Activated CD8-positive, alpha-beta T cell treated with anti-CD3 and anti-CD28 coated beads for 36 hours (primary cell): ENCODE results near the gene CNOT4. TPM values are rescaled to one million over a fixed set of nuclear protein-coding genes. Genes with fewer than 3 reads are reported as not detected.

ENCODE experiments used
- ATAC-seq: fragments of 200-7000 bp; cut with Tn5 transposase; one replicate; pipeline ENCODE4 v1.10.0; 2021; ENCODE audit warnings: mild to moderate bottlenecking, moderate library complexity
- CTCF ChIA-PET: fragments of 350-600 bp; sonication (Branson Sonifier 250); formaldehyde crosslinking; loops from one replicate; lab custom pipeline; 2021; ENCODE audit warnings: antibody characterized with exemption; lab: Charles Lee
- POLR2A ChIA-PET: fragments of 350-600 bp; sonication (Branson Sonifier 250); formaldehyde crosslinking; loops from one replicate; lab custom pipeline; 2021; ENCODE audit warnings: antibody characterized with exemption; lab: Charles Lee
- DNase-seq: peaks from one replicate; pipeline ENCODE4 v3.0.0-alpha.2; 2020
- H3K27ac Mint-ChIP-seq: one replicate; pipeline ENCODE4 v1.8.0; 2021; ENCODE audit warnings: mild to moderate bottlenecking, mixed read lengths
- H3K27me3 Mint-ChIP-seq: one replicate; pipeline ENCODE4 v1.8.0; 2021; ENCODE audit warnings: mixed read lengths
- H3K36me3 Mint-ChIP-seq: one replicate; pipeline ENCODE4 v1.8.0; 2021; ENCODE audit warnings: low read depth, mixed read lengths
- H3K4me1 Mint-ChIP-seq: one replicate; pipeline ENCODE4 v1.8.0; 2021; ENCODE audit warnings: low read depth, mixed read lengths
- H3K4me3 Mint-ChIP-seq: one replicate; pipeline ENCODE4 v1.8.0; 2021; ENCODE audit warnings: mild to moderate bottlenecking, moderate library complexity, mixed read lengths
- H3K9me3 Mint-ChIP-seq: one replicate; pipeline ENCODE4 v1.8.0; 2021; ENCODE audit warnings: mixed read lengths
- intact Hi-C: fragments of 100-400 bp; cut with micrococcal nuclease; formaldehyde crosslinking; loops from one replicate; pipeline ENCODE4 v1.10.0; 2022
- total RNA-seq, 2 experiments: library from RNA; stranded (reverse); gene quantifications; one replicate each; pipeline ENCODE4 v1.2.3, GENCODE V29; 2021
- TF ChIP-seq, protein P1 (sequence below): fragments of 200-600 bp; IDR thresholded peaks from one replicate; pipeline ENCODE4 v1.8.0; 2022; ENCODE audit warnings: antibody characterized with exemption, mild to moderate bottlenecking

The CNOT4 gene
- total RNA-seq, 2 experiments from 2014 or later = 22.0 to 23.6 TPM

DNA sequence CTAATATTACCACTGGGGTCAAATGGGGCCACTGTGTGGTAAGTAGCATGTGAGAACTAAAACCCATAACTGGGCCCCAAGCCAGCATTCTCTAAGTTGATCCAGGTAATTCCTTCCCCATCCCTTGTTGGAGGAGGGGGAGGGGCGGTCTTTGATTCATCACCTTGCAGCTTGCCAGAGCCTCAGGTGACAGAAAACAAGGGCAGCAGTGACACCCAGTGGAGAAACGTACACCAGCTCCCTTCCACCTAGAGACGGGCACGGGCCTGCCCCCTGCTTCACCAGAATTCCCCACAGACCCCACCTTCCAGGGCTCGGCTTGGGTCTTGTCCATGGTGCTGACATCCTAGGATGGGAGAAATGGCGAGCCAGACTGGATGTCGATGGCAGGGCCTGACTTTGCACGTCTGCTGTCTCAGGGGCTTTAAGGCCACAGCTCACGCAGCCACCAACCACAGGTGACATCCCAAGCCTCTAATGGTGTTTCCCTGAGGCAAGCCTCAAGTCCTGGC is 174.2 kb downstream of the CNOT4 start:
- Mint-ChIP-seq H3K9me3 (peaks cover 2% of the 10 kb centered on the region), H3K27ac (no peak overlapping the region), H3K4me3 (no peak overlapping the region), H3K27me3 (no peaks in the 10 kb centered on the region), H3K4me1 (peaks cover 3% of the 10 kb centered on the region), H3K36me3 (peaks cover 1% of the 10 kb centered on the region)
- ChIA-PET CTCF (interaction anchor here (0.6 to 3.5 kb wide), 14 partner anchors 9 to 79 kb away, joined by 3 to 62 read pairs (median 4); no protein-coding TSS in a partner anchor), POLR2A (interaction anchor here (0.9 to 1.5 kb wide), 2 partner anchors 50 to 61 kb away, joined by 3 to 5 read pairs; no protein-coding TSS in a partner anchor)
- peak; percentile 63 for ATAC-seq
- intact Hi-C loops = loop anchor here (5.0 kb wide), 1 partner anchor 53 kb away; no protein-coding TSS in a partner anchor
- peak; percentile 69 for DNase-seq
- TF ChIP-seq, protein P1, sequence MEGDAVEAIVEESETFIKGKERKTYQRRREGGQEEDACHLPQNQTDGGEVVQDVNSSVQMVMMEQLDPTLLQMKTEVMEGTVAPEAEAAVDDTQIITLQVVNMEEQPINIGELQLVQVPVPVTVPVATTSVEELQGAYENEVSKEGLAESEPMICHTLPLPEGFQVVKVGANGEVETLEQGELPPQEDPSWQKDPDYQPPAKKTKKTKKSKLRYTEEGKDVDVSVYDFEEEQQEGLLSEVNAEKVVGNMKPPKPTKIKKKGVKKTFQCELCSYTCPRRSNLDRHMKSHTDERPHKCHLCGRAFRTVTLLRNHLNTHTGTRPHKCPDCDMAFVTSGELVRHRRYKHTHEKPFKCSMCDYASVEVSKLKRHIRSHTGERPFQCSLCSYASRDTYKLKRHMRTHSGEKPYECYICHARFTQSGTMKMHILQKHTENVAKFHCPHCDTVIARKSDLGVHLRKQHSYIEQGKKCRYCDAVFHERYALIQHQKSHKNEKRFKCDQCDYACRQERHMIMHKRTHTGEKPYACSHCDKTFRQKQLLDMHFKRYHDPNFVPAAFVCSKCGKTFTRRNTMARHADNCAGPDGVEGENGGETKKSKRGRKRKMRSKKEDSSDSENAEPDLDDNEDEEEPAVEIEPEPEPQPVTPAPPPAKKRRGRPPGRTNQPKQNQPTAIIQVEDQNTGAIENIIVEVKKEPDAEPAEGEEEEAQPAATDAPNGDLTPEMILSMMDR = no peak

DNA sequence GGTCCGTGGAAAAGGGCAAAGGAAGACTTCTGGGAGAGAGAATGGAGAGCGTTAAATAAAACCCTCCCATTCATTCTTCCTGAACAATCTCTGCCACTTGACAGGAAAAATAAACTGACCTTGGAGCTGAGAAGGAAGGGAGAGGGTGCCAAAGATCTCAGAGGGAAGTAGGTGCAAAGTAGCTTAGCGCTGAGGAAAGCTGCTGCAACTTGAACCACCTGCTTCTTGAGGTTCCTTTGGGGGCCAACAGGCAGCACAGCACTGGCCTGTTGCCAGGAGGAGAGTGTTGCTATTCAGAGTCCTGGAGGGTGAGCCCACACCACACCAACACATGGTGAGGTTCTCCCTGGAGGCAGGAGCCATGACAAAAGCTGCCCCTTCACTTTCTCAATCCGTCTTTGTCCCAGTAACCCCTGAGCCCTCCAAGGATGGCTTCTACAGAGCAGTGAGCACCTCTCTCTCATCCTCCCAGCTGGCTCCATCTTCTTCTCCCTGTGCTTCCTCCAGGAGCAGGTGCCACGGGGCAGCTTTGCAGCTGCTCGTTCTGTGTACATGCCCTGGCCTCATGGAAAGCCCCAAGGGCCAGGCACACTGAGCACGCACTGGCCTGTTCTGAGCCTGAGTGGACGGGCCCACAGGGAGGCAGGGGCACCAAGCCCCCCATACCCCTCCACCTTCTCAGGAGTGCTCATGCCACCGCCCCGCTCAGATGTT is 174.9 kb downstream of the CNOT4 start:
- TF ChIP-seq, protein P1 = no peak
- ChIA-PET CTCF (interaction anchor here (0.6 to 3.5 kb wide), 12 partner anchors 8 to 80 kb away, joined by 3 to 62 read pairs (median 4); no protein-coding TSS in a partner anchor), POLR2A (interaction anchor here (0.9 to 1.5 kb wide), 3 partner anchors 49 to 328 kb away, joined by 3 to 5 read pairs (median 3); no protein-coding TSS in a partner anchor)
- peaks cover 2% of the 10 kb centered on the region for H3K9me3 Mint-ChIP-seq
- DNase-seq (no peak), ATAC-seq (no peak)
- peaks cover 1% of the 10 kb centered on the region for H3K36me3 Mint-ChIP-seq
- no peak overlapping the region for H3K27ac Mint-ChIP-seq
- H3K4me3 Mint-ChIP-seq = no peak overlapping the region
- intact Hi-C loops = loop anchor here (5.0 kb wide), 1 partner anchor 53 kb away; no protein-coding TSS in a partner anchor
- H3K27me3 Mint-ChIP-seq = no peaks in the 10 kb centered on the region
- peaks cover 3% of the 10 kb centered on the region for H3K4me1 Mint-ChIP-seq

DNA sequence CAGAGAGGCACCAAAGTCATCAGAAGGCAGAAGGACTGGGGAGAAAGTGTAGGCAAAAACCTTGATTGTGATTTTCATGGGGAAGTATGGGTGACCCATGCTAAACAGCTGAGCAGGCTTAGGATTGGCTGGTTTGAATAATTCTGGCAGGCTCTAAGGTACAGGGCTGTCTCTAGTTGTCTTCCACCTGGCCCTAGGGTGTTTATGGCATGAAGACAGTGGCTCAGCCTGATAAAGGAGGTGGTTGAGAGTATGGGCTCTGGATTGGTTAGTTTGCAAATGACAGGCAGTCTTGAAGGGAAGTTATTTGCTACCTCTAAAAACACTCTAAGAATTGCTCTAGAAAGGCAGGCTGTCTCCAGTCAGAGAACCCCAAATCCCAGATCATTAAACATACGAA is 176.0 kb downstream of the CNOT4 start:
- H3K27me3 Mint-ChIP-seq = no peaks in the 10 kb centered on the region
- H3K4me3 Mint-ChIP-seq = no peak overlapping the region
- ATAC-seq (no peak), DNase-seq (no peak)
- TF ChIP-seq, protein P1 = no peak
- H3K36me3 Mint-ChIP-seq = peaks cover 1% of the 10 kb centered on the region
- intact Hi-C loops = no loop called here
- H3K9me3 Mint-ChIP-seq = peaks cover 2% of the 10 kb centered on the region
- CTCF ChIA-PET = interaction anchor here (3.5 kb wide), 1 partner anchor 54 kb away, joined by 62 read pairs; no protein-coding TSS in a partner anchor
- POLR2A ChIA-PET = interaction anchor here (1.0 kb wide), 1 partner anchor 329 kb away, joined by 3 read pairs; no protein-coding TSS in a partner anchor
- H3K27ac Mint-ChIP-seq = no peak overlapping the region
- peaks cover 3% of the 10 kb centered on the region for H3K4me1 Mint-ChIP-seq

DNA sequence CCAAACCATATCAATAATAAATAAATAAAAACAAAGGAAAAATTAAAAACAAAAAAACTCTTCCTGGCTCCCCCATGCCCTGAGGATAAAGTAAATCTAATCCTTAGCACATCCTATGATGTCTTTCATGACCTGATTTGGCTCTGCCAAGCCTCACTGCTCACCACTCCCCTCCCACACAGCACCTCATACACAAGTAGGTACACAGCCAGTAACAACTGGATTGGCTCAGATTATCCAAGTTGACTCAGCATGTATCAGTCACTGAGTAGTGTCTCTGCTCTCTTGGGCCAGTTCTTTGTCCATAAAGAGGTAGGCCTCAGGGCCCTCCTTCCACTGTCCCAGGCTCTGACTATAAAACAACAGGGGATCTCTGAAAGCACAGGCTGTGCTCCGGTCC is 176.7 kb downstream of the CNOT4 start:
- CTCF ChIA-PET = no interaction called here
- Mint-ChIP-seq H3K27ac (no peak overlapping the region), H3K4me1 (peaks cover 3% of the 10 kb centered on the region), H3K36me3 (peaks cover 1% of the 10 kb centered on the region), H3K9me3 (peaks cover 2% of the 10 kb centered on the region), H3K4me3 (no peak overlapping the region), H3K27me3 (no peaks in the 10 kb centered on the region)
- intact Hi-C loops = no loop called here
- POLR2A ChIA-PET = no interaction called here
- ATAC-seq = peak; percentile 71
- DNase-seq = peak; percentile 32
- TF ChIP-seq, protein P1 = no peak

DNA sequence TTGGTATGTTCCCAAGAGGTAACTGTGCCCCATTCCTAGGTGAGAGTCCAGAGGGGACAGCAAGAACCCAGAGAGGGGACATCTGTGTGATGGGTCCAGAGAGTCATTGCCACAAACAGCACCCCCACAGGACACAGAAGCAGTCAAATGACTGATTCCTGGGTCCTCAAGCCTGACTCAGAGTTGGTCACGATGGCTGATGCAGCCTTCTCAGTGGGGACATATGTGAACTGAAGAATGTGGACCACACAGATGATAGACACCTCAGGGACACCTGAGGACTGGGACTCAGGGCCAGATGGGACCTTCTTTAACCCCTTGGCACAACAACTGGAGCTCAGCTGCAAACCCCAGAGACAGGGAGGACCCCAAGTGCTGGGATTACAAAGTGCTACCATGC is 179.8 kb downstream of the CNOT4 start:
- ChIA-PET CTCF (interaction anchor here (1.5 kb wide), 1 partner anchor 56 kb away, joined by 3 read pairs; no protein-coding TSS in a partner anchor), POLR2A (no interaction called here)
- Mint-ChIP-seq H3K27me3 (no peaks in the 10 kb centered on the region), H3K9me3 (peaks cover 5% of the 10 kb centered on the region), H3K36me3 (peaks cover 1% of the 10 kb centered on the region), H3K4me1 (peaks cover 3% of the 10 kb centered on the region), H3K27ac (no peak overlapping the region), H3K4me3 (no peak overlapping the region)
- DNase-seq (no peak), ATAC-seq (no peak)
- intact Hi-C loops = no loop called here
- TF ChIP-seq, protein P1 = no peak
